ENCODE data around the gene SLCO4A1.

GRCh38 chr20:62622877-62623487 lies 19.3 kb upstream of the SLCO4A1 start:
- TF ChIP-seq CTCF (IDR thresholded peaks at IDR 0.05) (no peak), POLR2A (IDR thresholded peaks at IDR 0.05) (peak in 1 of 2 donors; percentile 8)
